HuH-7.5 (cell line): ENCODE data around the gene RPSA.
"Not testable (repeated sequence)": the region's sequence is repeated elsewhere in the genome, so short reads cannot be mapped to it uniquely, and the experiment has no call there.

ENCODE experiments used
- DNase-seq: peaks from one replicate; pipeline ENCODE4 v3.0.0; 2011; ENCODE audit warnings: low spot score

The RPSA gene

DNA sequence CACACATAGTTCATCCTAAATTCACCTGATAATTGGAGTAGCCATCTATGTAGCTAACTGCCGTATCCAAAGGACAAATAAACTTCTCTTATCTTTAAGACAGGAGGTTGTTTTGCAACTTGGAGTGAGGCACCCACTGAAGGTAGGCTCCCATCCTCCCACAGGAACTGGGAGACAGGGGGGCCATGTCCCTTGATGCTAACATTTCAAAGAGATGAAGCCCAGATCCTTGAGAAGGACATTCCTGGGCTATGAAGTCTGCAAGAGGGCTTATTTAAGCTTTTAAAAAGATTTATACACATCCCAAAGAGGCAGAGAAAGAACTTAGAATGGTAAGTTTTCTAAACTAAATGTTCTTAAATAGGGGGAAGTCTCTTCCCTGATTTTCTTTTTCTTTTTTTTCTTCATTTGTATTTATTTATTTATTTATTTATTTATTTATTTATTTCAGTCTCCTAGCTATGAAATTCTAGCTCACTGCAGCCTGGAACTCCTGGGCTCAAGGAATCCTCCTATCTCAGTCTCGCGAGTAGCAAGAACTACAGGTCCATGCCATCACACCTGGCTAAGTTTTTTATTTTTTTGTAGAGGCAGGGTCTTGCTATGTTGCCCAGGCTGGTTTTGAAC, 48.2 kb downstream of the RPSA start:
- no peak for DNase-seq

DNA sequence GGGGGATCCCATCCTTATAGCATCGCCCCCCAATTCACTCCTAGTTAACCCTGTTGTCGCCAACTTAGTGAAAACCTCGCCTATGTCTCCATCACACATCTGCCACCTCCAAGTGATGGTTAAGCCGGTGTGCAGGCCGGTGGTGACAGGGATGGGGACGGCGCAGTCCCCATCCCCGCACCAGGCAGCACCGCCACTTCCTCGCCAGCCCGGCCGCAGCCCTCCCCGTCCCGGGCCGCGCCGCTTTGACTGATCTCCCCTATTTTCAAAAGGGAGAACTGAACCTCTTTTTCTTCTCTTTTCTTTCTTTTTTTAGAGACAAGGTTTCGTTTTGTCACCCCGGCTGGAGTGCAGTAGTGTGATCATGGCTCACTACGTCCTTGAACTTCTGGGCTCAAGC, 49.6 kb downstream of the RPSA start:
- DNase-seq = no peak

- no peak for DNase-seq
These were observed 50.8 kb downstream of the RPSA start for GRCh38 chr3:39457361-39457760.

GRCh38 chr3:39458579-39458978, 52.1 kb downstream of the RPSA start:
- not testable (repeated sequence) for DNase-seq

DNA sequence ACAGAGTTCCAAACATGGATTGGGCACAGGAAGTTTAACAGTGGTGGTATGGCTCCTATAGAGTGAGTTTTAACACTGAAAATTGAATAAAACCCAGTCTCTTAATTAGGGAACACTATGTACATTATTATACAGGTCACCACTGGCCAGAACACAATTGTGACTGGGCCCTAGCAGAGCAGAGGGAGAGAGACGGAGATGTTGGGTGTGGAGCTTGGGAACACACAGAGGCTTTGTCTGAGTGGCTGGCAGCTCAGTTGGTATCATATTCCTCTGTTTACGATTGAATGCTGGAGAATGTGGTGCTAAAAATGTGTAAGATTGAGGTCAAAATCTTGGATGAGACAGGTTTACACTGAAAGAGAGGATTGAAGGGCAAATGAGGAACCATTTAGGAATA, 54.2 kb downstream of the RPSA start:
- no peak for DNase-seq
